Urinary bladder (tissue), 4 donors: Measurements from ENCODE around the gene NAT14. TPM values are rescaled to one million over a fixed set of nuclear protein-coding genes. Genes with fewer than 3 reads are reported as not detected.

Experiments used
- DNase-seq: peaks from one replicate; pipeline ENCODE4 v3.0.0-alpha.2; 2015; ENCODE audit errors: extremely low spot score
- H3K27ac ChIP-seq: one replicate; pipeline ENCODE4 v1.5.1; 2013; ENCODE audit warnings: low read depth, mild to moderate bottlenecking, moderate library complexity
- H3K36me3 ChIP-seq: one replicate; pipeline ENCODE4 v1.6.1; 2013; ENCODE audit warnings: mild to moderate bottlenecking, moderate library complexity; ENCODE audit not compliant: insufficient read depth
- H3K4me1 ChIP-seq: one replicate; pipeline ENCODE4 v1.6.1; 2013; ENCODE audit warnings: mild to moderate bottlenecking, moderate library complexity; ENCODE audit not compliant: insufficient read depth
- H3K4me3 ChIP-seq: one replicate; pipeline ENCODE4 v1.5.1; 2013; ENCODE audit warnings: low read depth, low read length
- WGBS: extraction: QIAGEN DNeasy Blood & Tissue Kit; methylation state at CpG from one replicate; pipeline ENCODE4 v1.1.7; 2013; 5-methylcytosine and 5-hydroxymethylcytosine counted together
- polyA plus RNA-seq: library from polyadenylated mRNA; stranded (reverse); fragments of 200-250 nt; gene quantifications from one replicate; pipeline ENCODE4 v1.2.3, GENCODE V29; 2013
- total RNA-seq: library from RNA; depleted of rRNA; stranded (reverse); fragments of >200 nt; gene quantifications from one replicate; pipeline ENCODE4 v1.2.3, GENCODE V29; 2014
- donor health status: healthy with polysubstance abuse.
- donor health status: healthy.

The NAT14 gene
- total and polyA plus RNA-seq, 2 donors: 7.1 to 27.0 TPM

- Histone ChIP-seq H3K27ac (peak overlapping the region; percentile 56), H3K4me3 (no peak overlapping the region), H3K36me3 (no peaks in the 10 kb centered on the region), H3K4me1 (no peaks in the 10 kb centered on the region)
- DNase-seq: no peak
- 10% methylated on average over 64 of the region's 64 CpGs for WGBS
These were observed 18.7 kb downstream of the NAT14 start for GRCh38 chr19:55503502-55504251.

DNA sequence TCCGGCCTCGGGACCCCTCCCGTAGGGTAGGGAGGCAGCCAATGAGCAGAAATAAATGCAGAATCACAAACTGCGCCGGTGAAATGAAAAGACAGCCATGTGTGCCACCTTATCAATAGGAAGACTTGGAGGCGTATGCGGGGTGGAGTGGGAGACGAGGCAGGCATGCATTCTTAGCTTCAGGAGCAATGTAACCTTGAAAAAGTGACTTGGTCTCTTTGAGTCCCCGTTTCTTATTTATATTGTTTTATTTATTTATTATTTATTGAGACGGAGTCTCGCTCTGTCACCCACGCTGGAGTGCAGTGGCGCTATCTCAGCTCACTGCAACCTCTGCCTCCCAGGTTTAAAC is 19.2 kb downstream of the NAT14 start:
- no peak overlapping the region for H3K27ac ChIP-seq
- WGBS: 35% methylated on average over 13 of the region's 13 CpGs
- no peak overlapping the region for H3K4me3 ChIP-seq
- no peak for DNase-seq
- H3K4me1 ChIP-seq: no peaks in the 10 kb centered on the region
- H3K36me3 ChIP-seq: no peaks in the 10 kb centered on the region

GRCh38 chr19:55504981-55505380 is 20.0 kb downstream of the NAT14 start:
- no peak overlapping the region for H3K27ac ChIP-seq
- no peaks in the 10 kb centered on the region for H3K36me3 ChIP-seq
- DNase-seq: no peak
- no peaks in the 10 kb centered on the region for H3K4me1 ChIP-seq
- 84% methylated on average over 11 of the region's 11 CpGs for WGBS
- no peak overlapping the region for H3K4me3 ChIP-seq

DNA sequence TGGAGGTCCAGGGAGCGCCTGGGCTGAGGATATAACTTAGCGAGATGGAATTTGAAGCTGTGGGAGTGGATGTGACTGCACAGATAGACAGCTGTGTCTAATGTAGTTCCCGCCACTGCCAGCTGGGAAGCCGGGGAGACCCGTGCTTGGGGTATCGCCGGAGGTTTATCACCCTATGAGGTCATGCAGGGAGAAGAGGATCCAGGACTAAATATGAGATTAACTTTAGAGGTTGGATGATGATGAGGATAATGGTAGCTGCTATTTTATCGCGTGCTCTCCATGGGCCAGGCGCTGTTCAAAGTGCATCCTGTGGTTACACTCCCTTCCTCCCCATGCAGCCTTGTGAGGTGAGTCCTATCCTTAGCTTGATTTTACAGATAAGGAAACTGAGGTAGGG is 23.1 kb downstream of the NAT14 start:
- Histone ChIP-seq H3K4me1 (no peaks in the 10 kb centered on the region), H3K36me3 (no peaks in the 10 kb centered on the region)
- 66% methylated on average over 10 of the region's 10 CpGs for WGBS

GRCh38 chr19:55516878-55517620 is 32.1 kb downstream of the NAT14 start:
- peak overlapping the region; percentile 43 for H3K4me3 ChIP-seq

More for the DNA sequence above, 23.1 kb downstream of the NAT14 start:
- no peak for DNase-seq
- H3K27ac ChIP-seq: no peak overlapping the region
- H3K4me3 ChIP-seq: no peak overlapping the region

GRCh38 chr19:55519451-55520311 is 34.7 kb downstream of the NAT14 start:
- Histone ChIP-seq H3K36me3 (no peaks in the 10 kb centered on the region), H3K4me3 (no peak overlapping the region), H3K27ac (no peak overlapping the region), H3K4me1 (no peaks in the 10 kb centered on the region)
- DNase-seq: no peak
- WGBS: 91% methylated on average over 10 of the region's 10 CpGs

More at GRCh38 chr19:55516878-55517620, 32.1 kb downstream of the NAT14 start:
- H3K27ac ChIP-seq: peak overlapping the region; percentile 66
- 9% methylated on average over 61 of the region's 61 CpGs for WGBS
- H3K4me1 ChIP-seq: no peaks in the 10 kb centered on the region
- H3K36me3 ChIP-seq: no peaks in the 10 kb centered on the region
- peak; percentile 80 for DNase-seq

GRCh38 chr19:55520691-55521292 is 35.8 kb downstream of the NAT14 start:
- Histone ChIP-seq H3K27ac (no peak overlapping the region), H3K4me3 (no peak overlapping the region), H3K36me3 (no peaks in the 10 kb centered on the region), H3K4me1 (no peaks in the 10 kb centered on the region)
- WGBS: 74% methylated on average over 14 of the region's 14 CpGs
- no peak for DNase-seq

DNA sequence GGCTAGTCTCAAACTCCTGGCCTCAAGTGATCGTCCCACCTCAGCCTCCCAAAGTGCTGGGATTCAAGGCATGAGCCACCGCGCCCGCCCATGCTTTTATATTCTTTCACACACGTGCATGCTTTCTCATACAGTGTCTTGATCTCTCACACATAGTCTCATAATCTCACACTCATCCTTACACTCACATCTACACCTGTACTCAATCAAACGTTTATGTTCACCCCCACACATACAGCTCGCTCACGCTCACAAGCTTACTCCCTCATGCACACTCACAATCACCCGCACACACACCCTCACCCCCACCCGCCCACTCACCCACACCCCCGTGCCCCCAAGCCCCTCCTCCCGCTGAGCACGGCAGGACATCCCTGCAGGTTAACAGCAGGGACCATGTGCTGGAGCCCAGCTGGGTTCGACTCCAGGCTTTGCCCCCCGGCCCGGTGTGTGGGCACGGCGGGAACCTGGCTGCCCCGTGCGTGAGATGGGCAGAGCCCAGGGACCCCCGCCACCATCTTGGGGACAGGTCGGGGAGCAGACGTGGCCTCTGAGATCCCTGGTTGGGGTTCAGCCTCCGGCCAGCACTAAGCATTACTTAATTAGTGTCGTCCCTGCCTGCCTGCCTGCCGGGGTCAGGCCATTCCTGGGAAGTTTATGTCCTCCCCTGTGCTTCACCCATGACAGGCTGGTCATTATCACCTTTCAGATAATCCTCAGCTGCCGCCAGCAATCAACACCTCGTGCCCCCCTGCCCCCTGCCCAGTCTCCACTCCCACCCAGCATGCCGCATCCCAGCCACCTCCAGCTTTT is 40.5 kb downstream of the NAT14 start:
- WGBS: 35% methylated on average over 29 of the region's 29 CpGs
- Histone ChIP-seq H3K36me3 (no peaks in the 10 kb centered on the region), H3K4me1 (no peaks in the 10 kb centered on the region), H3K4me3 (no peak overlapping the region), H3K27ac (no peak overlapping the region)
- no peak for DNase-seq

DNA sequence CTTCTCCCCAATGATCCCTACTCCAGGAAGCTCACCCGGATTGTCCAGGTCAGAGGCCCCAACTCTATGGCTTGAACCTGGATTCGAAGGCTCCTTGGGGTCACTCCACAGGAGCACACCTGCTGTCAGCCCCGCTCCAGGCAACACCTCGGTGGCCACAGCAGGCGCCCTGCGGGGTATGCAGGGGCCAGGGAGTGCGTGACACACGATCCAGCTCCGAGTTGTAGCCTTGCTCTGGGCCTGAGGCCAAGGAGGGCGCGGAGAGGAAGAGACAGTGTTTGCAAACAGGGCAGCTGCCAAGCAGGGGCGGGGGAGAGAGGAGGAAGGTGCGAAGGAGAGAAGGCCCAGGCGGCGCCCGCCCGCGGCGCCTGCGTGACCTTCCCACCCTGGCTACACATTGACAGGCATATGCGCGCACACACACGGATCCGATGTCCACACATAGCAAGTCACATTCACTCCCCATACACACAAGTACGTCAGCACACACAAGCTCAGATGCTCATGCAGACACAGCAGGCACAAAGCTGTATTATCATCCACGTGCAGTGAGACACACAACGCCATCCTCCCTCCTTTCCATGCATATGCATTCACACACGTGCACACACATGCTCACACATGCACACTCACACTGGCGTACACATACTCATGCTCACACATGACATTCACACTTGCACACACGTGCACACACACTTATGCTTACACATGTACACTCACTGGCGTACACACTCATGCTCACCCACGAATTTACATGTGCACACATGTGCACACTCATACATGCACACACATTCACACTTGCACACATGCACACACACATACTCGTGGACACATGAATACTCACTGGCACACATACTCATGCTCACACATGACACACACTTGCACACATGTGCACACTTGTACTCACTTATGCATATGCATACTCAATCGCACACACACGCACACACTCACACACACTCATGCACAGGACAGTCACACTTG is 41.5 kb downstream of the NAT14 start:
- WGBS: 24% methylated on average over 35 of the region's 35 CpGs
- H3K36me3 ChIP-seq: no peaks in the 10 kb centered on the region
- no peak for DNase-seq
- H3K4me3 ChIP-seq: no peak overlapping the region
- no peaks in the 10 kb centered on the region for H3K4me1 ChIP-seq
- no peak overlapping the region for H3K27ac ChIP-seq

DNA sequence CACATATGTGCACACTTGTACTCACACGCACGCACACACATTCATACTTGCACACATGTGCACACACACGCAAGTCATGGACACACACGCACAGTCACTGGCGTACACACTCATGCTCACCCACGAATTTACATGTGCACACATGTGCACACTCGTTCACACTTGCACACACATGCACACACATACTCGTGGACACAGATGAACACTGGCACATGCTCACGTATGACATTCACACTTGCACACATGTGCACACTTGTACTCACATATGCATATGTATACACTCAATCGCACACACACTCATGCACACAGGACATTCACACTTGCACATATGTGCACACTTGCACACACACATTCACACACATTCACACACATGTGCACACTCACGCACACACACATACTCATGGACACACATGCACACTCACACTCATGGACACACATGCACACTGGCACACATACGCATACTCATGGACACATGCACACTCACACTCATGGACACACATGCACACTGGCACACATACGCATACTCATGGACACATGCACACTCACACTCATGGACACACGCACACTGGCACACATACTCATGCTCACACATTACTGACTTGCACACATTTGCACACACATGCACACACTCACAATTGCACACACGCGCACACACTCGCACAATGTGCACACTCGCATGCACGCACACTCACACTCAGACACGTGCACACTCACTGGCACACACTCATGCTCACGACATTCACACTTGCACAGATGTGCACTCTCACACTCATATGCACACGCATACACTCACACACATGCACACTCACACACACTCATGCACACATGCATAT is 42.4 kb downstream of the NAT14 start:
- WGBS: 88% methylated on average over 22 of the region's 22 CpGs

DNA sequence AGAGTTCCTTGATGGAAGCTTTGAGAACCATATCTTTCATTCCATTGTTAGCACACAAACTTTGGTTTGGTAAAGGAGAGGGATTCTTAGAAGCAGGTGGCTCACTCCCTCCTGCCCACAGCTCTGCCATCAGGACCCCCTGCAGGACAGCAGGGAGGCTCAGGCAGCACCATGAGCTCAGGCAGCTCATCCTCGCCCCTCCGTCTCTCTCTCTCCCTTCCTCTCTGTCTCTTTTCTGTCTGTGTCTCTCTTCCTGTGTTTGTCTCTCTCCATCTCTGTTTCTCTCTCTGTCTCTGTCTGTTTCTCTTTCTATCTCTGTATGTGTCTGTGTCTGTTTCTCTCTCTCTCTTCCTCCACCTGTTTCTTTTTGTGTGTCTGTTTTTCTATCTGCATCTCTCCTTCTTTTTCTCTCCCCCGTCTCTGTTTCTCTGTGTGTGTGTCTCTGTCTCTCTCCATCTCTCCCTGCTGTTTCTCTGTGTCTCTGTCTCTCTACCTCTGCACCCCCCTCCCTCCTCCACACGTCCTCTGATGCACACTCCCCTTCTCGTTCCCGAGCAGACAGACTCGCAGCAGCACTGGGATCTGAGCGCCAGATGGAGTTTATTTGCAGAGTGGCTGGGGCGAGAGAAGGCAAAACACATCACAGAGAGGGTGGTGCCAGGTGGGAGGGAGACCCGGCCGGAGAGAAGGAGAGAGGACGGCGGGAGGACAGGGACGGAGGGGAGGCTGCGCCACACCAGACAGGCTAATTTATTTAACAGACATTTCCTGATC is 43.2 kb downstream of the NAT14 start:
- WGBS: 23% methylated on average over 15 of the region's 15 CpGs
- no peaks in the 10 kb centered on the region for H3K36me3 ChIP-seq
- H3K4me3 ChIP-seq: no peak overlapping the region
- no peak for DNase-seq
- H3K4me1 ChIP-seq: no peaks in the 10 kb centered on the region
- no peak overlapping the region for H3K27ac ChIP-seq

More for the DNA sequence above, 42.4 kb downstream of the NAT14 start:
- no peaks in the 10 kb centered on the region for H3K4me1 ChIP-seq
- no peak overlapping the region for H3K27ac ChIP-seq
- DNase-seq: no peak
- no peaks in the 10 kb centered on the region for H3K36me3 ChIP-seq
- H3K4me3 ChIP-seq: no peak overlapping the region
